Embryonic facial prominence (tissue), 1 donor: ENCODE measurements around the gene SELENON.

ENCODE experiments used
- DNase-seq: peaks from one replicate; pipeline ENCODE4 v3.0.0-alpha.2; 2016; ENCODE audit errors: extremely low spot score

The SELENON gene

DNA sequence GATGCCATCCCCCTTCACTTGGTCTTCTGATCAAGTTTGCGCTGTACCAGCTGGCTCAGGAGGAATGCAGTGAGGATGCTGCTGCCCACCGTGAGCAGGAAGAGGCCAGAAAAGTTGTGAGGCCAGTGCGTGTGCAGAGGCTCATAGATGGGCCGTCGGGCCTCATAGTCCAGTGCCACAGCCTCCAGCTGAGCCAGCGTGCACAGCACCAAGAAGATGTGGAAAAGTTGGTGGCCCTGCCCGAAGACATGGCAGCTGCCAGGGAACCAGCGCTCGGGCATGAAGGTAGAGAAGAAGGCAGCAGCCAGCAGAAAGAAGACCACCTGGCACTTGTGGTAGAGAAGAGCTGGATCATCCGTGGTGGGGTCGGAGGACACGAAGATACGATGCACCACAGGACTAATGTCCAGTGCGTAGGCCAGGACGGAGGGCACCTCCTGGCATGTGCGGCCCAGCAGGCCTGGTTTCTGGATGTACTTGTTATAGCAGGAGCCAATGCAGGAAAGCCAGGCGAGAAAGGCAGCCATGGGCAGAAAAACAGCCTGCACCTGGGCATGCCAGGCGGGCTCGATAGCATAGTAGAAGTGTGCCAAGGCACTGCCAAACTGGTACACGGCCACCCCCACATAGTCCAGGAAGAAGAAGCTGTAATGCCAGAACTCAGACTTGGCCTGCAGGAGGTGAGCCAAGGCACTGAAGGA, 62.9 kb downstream of the SELENON start:
- DNase-seq: no peak

DNA sequence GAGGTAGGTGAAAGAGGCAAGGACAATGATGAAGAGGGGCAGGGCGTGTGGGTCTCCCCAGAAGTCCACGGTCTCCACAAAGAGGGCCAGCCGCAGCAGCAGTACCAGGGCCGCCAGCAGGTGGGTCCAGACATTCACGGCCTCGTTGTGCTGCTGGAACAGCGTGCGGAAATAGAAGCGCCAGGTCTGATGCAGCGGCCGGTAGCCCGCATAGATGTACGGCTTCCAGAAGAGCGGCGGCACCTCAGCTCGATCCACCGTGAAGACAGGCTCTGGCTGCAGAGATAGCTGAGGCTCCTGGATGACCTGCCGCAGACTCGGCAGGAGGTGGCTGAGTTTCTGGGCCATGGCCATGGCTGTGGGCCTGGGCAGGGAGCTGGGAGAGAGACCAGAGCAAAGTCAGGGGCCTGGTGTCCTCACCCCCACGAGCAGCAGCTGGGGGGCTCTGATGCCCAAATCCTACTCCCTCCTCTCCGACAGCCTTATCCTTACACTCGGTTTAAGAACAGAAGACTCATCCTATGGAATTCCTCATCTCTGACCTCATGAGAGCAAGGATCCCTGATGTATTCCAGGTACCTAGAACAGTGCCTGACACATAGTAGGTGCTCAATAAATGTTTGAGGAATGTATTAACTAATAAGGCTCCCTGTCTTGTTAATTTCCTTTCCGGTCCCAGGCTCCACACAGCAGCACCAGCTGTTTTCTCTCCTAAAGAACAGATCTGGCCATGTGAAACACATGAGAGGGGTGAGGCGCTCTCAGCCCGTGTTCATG, 63.7 kb downstream of the SELENON start:
- no peak for DNase-seq

DNA sequence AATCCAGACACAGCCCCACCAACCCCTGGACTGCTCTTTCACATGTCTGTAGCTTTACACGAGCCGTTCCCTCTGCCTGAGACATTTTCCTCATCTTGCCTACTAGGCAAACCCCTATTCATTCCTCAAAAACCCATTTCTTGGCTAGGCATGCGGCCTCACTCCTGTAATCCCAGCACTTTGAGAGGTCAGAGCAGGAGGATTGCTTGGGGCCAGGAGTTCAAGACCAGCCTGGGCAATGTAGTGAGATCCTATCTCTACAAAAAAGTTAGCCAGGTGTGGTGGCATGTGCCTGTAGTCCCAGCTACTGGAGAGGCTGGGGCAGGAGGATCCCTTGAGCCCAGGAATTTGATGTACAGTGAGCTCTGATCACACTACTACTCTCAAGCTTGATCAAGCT, 64.4 kb downstream of the SELENON start:
- no peak for DNase-seq

DNA sequence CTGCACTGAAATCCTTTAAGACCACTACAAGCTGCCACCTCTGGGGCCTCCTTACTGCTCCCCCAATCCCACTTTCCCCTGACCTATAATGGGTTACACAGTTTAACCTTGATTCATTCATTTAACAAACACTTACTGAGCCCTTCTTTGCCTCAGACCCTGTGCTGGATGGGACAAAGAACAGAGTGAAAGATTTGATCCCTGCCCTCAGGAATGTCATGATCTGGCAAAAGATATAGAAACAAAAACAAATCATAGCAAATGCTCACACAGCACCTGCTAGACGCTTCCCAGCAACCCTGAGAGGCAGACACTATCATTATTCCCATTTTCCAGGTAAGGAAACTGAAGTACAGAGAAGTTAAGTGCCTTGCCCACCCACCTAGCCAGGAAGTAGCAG, 66.3 kb downstream of the SELENON start:
- DNase-seq: no peak

DNA sequence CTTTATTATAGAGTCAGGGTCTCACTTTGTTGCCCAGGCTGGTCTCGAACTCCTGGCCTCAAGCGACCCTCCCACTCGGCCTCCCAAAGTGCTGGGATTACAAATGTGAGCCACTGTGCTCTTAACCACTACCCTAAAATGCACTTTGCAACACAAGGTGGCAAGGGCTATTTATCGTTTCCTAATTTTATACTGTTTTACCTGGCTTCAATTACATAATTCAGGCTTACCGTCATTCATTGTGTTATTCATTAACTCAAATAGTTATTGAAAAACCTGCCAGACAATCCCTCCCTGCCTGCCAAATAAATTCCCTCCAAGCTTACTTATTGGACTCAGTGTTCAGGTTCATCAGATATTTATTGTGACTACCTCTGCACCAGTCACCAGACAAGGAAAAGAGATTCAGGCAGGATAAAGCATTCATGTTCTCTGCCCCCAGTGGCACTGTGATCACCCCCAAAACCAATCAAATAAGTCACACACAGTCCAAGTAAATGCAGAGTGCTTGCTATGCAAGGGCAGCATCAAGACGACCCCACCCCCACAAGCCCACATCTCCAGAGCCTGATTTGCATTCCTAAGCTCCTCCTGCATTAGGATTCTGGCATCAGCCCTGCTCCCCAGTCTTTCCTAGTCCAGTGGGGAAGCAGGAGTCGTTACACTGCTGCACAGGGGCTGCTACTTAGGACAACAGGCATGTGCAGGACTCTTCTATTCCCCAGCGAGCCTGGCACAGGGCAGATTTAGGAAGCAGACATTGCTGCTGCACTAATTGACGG, 67.4 kb downstream of the SELENON start:
- DNase-seq: no peak
